ENCODE results near the gene ILK.

The ILK gene

DNA sequence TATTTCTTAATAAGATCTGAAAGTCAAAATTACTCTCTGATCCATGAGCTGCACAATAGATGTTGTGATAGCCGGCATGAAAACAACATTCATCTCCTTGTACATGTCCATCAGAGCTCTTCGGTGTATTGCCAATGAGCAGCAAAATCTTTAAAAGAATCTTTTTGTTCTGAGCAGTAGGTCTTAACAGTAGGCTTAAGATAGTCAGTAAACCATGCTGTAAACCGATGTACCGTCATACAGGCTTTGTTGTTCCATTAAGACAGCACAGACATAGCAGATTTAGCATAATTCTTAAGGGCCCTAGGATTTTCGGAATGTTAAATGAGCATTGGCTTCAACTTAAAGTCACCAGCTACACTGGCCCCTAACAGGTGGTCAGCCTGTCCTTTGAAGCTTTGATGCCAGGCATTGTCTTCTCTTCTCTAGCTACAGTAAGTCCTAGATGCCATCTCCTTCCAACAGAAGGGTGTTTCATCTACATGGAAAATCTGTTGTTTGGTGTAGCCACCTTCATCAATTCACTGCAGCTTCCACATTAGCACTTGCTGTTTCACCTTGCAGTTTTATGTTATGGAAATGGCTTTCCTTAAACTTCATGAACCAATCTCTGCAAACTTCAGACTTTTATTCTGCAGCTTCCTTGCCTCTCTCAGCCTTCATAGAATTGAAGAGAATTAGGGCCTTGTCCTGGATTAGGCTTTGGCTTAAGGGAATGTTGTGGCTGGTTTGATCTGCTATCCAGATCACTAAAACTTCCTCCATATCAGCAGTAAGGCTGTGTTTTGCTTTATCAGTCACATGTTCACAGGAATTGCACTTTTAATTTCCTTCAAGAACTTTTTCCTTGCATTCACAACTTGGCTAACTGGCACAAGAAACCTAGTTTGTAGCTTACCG lies 28.5 kb upstream of the ILK start:
- DNase-seq (ENCODE audit: low read depth in 2 of 2) = no peak

DNA sequence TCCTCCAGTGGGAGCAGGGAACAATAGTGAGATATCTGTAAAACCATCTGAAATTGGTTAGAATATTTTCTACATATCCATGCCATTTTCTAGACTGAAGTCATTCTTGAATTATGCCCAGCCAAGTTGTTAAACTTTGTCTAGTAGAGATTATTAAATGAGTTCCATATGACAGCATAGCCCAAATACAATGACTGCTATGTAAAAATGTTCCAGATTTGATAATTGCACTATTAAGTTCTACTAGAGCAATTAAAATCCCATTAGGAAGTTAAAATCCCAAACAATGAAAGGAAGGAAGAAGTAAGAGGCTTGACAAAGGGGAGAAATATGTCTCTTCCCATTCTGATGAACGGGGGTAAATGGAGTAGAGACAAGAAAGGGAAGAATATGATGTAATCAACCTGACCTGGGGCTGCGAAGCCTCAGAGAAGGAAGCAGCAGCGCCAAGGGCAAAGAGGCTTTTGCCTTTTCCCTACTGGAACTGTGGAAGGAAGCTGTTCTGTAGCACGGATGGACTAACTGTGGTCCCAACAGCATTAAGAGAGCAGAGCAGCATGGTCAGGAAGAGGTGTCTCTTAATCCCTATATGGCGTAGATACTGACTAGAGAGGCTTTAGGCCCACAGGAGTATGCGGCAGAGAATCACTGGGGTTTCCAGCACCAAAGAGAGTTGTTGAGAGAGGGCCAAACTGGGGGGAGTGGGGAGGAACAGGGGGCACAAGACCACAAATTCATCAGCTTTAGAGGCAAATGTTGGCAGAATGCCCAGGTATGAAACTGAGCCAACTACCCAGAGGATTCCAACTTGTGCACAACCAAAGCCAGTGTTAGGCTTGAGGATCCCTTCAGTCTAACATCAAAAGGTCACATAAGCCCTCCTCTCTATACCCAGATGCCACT lies 26.9 kb upstream of the ILK start:
- no peak for DNase-seq (ENCODE audit: low read depth in 2 of 2)

DNA sequence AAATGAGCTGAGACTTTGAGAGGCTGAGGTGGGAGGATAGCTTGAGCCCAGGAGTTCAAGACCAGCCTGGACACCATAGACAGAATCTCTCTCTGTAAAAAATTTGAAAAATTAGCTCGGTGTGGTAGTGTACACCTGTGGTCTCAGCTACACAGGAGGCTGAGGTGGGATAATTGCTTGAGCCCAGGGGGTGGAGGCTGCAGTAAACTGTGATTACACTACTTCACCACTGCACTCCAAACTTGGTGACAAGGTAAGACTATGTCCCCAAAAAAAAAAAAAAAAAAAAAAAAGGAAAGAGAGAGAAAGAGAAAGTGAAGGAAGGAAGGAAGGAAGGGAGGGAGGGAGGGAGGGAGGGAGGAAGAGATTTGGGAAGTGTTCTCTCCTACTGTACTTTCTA lies 25.4 kb upstream of the ILK start:
- no peak for DNase-seq (ENCODE audit: low read depth in 2 of 2)

DNA sequence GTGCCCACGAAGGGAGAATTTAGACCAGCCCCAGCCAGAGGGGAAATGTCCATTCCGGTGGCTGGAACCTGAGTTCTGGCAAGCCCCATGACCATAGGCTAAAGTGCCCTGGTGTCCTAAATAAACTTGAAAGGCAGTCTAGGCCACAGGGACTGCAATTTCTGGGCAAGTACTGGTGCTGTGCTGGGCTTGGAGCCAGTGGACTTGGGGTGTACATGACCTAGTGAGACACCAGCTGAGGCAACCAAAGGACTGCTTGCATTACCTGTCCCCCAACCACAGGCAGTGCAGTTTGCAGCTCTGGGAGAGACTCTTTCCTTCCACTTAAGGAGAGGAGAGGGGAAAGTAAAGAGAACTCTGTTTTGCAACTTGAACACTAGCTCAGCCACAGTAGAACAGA lies 23.9 kb upstream of the ILK start:
- DNase-seq (ENCODE audit: low read depth in 2 of 2) = no peak

DNA sequence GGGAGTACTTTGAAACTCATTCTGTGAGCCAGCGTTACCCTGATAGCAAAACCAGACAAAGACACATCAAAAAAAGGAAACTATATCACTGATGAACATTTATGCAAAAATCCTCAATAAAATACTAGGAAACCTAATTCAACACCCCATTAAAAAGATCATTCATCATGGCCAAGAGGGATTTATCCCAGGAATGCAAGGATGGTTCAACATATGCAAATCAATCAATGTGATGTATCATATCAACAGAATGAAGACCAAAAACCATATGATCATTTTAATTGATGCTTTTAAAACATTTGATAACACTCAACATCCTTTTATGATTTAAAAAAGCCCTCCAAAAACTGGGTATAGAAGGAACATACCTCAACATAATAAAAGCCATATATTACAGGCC lies 20.0 kb upstream of the ILK start:
- DNase-seq (ENCODE audit: low read depth in 2 of 2) = no peak

- DNase-seq (ENCODE audit: low read depth in 2 of 2) = no peak
Measured at GRCh38 chr11:6584528-6584927, 19.0 kb upstream of the ILK start.

DNA sequence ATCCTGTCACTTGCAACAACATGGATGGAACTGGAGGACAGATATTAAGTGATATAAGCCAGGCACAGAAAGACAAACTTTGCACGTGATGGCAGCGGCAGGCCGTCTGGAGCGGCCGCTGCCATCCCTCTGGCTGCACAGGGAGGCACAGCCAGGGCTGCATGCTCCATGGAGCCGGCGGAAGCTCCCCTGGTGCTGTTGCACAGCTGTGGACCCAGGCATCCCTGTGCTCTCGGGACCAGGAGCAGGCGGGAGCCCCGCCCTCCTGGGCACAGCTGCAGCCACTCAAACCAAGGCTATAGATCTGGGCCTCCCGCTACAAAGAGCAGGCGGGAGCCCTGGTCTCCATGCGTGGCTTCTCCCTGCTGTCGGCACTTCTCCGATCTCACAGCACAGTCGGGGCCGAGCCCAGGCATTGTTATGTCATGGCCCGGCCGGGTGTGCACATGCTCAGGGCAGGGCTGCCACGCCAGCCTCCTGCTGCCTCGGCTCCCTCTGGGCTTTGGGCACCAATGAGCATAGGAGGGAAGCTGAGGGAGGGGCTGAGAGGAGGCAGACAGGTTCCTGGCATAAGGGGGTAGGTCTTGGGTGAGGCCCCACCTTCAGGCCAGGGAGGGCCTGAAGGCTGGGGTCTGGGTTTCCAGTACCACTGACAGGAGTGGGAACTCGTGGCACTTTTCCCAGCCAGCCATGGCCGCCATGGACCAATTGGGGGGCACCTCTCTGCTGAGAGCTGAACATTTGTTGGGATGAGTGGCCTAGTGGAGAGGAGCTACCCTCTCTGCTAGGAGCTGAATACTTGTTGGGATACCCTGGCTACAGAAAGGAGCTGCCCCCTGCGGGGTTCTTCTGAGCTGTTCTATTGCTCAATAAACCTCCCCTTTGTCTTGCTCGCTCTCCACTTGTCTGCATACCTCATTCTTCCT lies 16.9 kb upstream of the ILK start:
- DNase-seq (ENCODE audit: low read depth in 2 of 2) = no peak

DNA sequence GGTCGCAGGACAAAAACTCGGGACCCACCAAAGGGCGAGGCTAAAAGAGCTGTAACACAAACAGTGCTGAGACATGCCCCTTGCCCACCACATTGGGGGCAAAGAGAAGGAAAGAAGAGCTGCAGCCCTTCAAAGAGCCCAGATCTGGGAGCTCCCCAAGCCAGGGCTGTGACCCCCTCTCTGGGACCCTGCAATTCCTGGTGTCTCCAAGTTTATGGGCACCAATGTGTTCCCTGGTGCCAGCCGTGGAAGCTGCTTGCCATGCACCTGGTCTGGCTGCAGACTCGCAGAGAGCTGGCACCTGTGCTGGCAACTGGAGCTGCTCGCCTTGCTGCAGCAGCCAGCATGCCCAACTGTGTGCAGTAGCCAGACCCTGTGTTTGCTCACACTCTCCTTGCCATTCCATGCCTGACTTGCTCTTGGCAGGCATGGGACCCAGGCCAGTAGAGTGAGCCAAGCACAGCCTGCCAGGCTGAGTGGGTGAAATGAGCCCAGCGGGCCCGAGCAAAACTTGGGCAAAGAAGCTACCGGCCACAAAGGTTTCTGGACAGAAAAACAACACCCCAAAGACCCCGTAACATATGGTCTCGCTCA lies 16.1 kb upstream of the ILK start:
- DNase-seq (ENCODE audit: low read depth in 2 of 2) = no peak

GRCh38 chr11:6588018-6588417 lies 15.6 kb upstream of the ILK start:
- DNase-seq (ENCODE audit: low read depth in 2 of 2) = no peak

GRCh38 chr11:6594142-6594768 lies 9.3 kb upstream of the ILK start:
- DNase-seq (ENCODE audit: low read depth in 2 of 2) = no peak

- no peak for DNase-seq (ENCODE audit: low read depth in 2 of 2)
Measured at GRCh38 chr11:6596239-6596877, 7.2 kb upstream of the ILK start.

DNA sequence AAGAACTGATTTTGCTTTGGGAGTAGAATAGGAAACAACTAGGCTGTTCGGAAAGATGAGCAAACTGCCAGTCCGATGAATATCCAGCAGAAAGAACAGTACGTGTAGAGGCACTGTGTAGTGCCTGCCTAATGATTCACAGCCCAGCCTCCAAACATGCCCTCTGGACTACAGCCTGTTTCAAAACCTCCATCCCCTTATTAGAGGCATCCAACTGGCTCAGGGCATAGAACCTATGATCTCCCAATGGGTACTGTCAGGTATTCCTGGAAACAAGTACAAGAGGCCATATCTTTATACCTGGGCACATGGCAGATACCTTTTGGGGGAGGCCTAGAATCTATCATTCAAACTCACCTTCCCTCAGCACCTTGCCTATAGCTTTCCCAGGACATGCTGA lies 5.0 kb upstream of the ILK start:
- no peak for DNase-seq (ENCODE audit: low read depth in 2 of 2)

DNA sequence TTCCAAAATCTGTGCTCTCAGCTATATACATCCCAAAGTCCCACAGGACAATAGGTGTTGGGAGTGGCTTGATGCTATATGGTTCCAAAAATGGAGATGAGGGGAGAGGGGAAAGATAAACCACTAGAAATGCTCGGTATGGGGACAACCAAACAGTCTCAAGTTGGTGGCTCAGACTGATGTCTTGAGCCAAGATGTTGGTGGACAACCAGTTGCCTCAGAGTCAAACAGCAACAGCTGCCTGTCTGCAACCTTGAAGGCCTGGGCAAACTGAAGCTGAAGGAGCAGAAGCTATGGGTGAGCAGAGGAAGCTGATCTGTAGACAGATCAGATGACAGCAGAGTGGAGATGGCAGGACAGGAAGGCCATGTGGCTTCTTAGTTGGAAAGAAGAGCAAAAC lies 4.1 kb upstream of the ILK start:
- DNase-seq (ENCODE audit: low read depth in 2 of 2) = no peak

- no peak for DNase-seq (ENCODE audit: low read depth in 2 of 2)
Measured at GRCh38 chr11:6599881-6600390, 3.6 kb upstream of the ILK start.

DNA sequence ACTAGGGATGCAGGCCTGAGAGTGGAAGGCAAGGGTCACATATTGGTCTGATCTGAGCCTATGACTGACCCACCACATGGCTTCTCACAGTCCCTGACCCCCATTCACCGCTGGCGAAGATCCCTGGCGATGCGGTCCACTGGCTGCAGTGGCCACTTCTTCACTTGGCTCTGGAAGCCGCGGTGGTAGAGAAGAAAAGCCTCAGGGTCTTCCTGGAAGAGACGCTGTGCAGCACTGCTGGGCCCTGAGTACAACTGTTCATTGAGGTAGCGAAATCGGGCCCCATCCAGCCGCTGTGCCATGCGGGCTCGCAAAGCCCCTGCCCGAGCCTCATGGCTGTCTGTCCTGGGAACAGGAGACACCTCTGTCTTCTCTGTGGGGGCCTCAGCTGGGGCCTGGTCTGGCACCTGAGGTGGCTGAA lies 2.5 kb upstream of the ILK start:
- no peak for DNase-seq (ENCODE audit: low read depth in 2 of 2)

DNA sequence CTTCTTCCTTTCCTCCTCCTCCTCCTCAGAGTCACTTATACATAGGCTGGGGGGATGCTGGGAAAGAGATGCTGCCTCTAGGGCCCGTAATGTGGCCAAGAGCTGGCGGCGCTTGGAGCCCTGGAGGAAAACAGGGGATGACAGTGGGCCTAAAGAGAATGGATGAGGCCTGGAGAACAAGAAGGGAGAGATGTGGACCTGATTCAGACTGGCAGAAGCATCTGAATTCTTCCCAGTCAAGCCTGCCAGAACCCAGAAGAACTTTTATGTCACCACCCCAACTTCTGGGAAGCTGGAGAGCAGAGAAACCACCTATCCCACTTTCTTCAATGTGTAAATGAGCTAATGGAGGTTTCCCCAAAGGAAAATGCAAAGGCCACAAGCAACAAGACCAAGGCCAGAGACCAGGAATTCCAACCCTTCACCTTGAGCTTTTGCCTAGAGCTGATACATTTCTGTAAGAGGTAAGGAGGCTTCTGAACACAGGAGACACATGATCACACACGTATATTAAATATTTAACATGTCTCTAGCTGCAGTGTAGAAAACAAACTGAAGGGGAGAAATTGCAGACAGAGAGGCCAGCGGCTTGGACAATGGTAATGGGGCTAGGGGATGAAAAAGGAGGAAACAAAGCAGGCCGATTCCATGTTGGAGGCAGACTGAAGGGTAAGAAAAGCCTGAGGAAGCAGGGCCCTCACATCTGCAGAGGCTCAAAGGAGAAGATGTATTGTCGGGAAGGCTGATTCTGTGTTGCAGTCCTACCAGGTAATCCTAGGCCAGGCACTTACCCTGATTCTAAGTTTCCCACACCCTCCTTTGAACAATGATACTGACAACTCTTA lies 1.3 kb upstream of the ILK start:
- DNase-seq (ENCODE audit: low read depth in 2 of 2) = no peak

DNA sequence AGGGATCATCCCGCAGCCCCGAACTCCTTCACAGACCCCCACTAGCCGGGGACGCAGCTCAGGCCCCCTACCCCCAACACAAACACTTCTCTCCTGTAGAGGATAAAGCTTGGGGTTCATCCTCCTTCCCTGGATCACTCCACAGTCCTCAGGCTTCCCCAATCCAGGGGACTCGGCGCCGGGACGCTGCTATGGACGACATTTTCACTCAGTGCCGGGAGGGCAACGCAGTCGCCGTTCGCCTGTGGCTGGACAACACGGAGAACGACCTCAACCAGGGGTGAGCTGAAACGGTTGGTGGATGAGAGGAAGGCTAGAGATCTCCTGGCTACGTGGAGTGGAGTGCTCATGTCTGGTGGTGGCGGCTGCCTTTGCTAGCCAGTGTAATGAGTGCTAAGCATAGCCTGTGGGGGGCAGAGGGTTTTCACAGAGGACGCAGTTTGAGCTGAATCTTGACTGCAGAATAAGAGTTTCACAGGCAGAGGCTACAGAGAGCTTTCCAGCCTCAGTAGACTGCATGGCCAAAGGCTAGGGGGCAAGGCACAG lies 580 bp downstream of the ILK start:
- DNase-seq (ENCODE audit: low read depth in 2 of 2) = peak; percentile 14 to 28

DNA sequence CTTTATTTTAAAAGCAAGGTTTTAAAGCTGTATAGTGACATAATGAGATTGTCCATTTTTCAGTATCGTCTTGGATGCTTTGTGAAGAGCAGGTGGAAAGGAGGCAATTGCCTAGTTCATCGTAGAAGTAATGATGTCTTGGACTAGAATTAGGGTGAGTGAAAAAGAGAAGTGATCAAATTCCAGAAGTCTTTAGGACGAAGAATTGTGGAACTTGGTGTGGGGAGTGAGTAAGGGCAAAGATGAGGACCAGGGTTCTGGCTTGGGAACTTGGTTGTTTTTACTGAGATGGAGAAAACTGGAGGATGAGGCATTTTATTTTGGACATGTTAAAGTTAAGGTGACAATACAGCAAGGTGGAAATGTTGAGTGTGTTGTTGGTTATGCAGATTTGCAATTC lies 1.2 kb downstream of the ILK start:
- DNase-seq (ENCODE audit: low read depth in 2 of 2) = no peak

Measured in stimulated activated CD8-positive, alpha-beta memory T cell treated with anti-CD3 and anti-CD28 coated beads, Interleukin-7, amount 100 ng/mL, for 1 hour (primary cell).